DND-41 (cell line): ENCODE measurements around the gene TAAR8.
"Not testable (repeated sequence)": the region's sequence is repeated elsewhere in the genome, so short reads cannot be mapped to it uniquely, and the experiment has no call there.

ENCODE experiments used
- ATAC-seq: fragments of 200-7000 bp; cut with Tn5 transposase; 3 replicates; pipeline ENCODE4 v1.9.1; 2021; ENCODE audit warnings: low read depth; ENCODE audit not compliant: insufficient read depth
- DNase-seq: peaks from one replicate; pipeline ENCODE4 v3.0.0-alpha.2; 2020
- H2AFZ ChIP-seq: 2 replicates; pipeline ENCODE4 v1.6.0; 2012; ENCODE audit warnings: low read depth, low read length
- H3K27ac ChIP-seq: 2 replicates; pipeline ENCODE4 v1.5.1; 2012; ENCODE audit warnings: low read length, inconsistent platforms
- H3K27me3 ChIP-seq: fragments of 200-600 bp; sonication (generic); 2 replicates; pipeline ENCODE4 v1.6.0; 2012; ENCODE audit warnings: low read length, mild to moderate bottlenecking, inconsistent platforms; ENCODE audit not compliant: insufficient read depth, poor library complexity
- H3K36me3 ChIP-seq: 2 replicates; pipeline ENCODE4 v1.5.1; 2012; ENCODE audit warnings: low read length, inconsistent platforms; ENCODE audit not compliant: insufficient read depth
- H3K4me1 ChIP-seq: 2 replicates; pipeline ENCODE4 v1.5.1; 2012; ENCODE audit warnings: mild to moderate bottlenecking, low read length; ENCODE audit not compliant: insufficient read depth
- H3K4me2 ChIP-seq: 2 replicates; pipeline ENCODE4 v1.6.0; 2012; ENCODE audit warnings: mild to moderate bottlenecking, moderate library complexity, low read length, inconsistent platforms; ENCODE audit not compliant: insufficient read depth
- H3K4me3 ChIP-seq, 2 experiments: fragments of 200-600 bp in 1 of 2; shearing (Covaris generic) in 1 of 2; 2 replicates each; pipeline ENCODE4 v1.5.1; 2012 to 2016; ENCODE audit warnings: inconsistent platforms in 2 of 2, low read length in 2 of 2, mild to moderate bottlenecking in 2 of 2, low read depth in 1 of 2, moderate library complexity in 1 of 2
- H3K79me2 ChIP-seq: 2 replicates; pipeline ENCODE4 v1.6.0; 2012; ENCODE audit warnings: low read length, inconsistent platforms; ENCODE audit not compliant: insufficient read depth
- H3K9ac ChIP-seq: 2 replicates; pipeline ENCODE4 v1.6.0; 2012; ENCODE audit warnings: low read depth, mild to moderate bottlenecking, inconsistent platforms, low read length, moderate library complexity
- H3K9me3 ChIP-seq: 2 replicates; pipeline ENCODE4 v1.5.1; 2012; ENCODE audit warnings: low read length, moderate library complexity, mild to moderate bottlenecking, inconsistent platforms; ENCODE audit not compliant: insufficient read depth, severe bottlenecking
- H4K20me1 ChIP-seq: 2 replicates; pipeline ENCODE4 v1.6.0; 2012; ENCODE audit warnings: low read length; ENCODE audit not compliant: insufficient read depth
- EZH2 ChIP-seq: IDR thresholded peaks from 3 replicates; pipeline ENCODE4 v1.6.1; 2012; ENCODE audit warnings: borderline replicate concordance, low read depth, mild to moderate bottlenecking, moderate library complexity, low read length, inconsistent platforms; ENCODE audit not compliant: severe bottlenecking
- TF ChIP-seq, protein P1 (sequence below): IDR thresholded peaks from 2 replicates; pipeline ENCODE4 v1.5.1; 2012; ENCODE audit warnings: borderline replicate concordance, low read length, moderate library complexity, mild to moderate bottlenecking; ENCODE audit not compliant: poor library complexity, severe bottlenecking; ENCODE audit errors: extremely low read depth

TAAR8 gene

DNA sequence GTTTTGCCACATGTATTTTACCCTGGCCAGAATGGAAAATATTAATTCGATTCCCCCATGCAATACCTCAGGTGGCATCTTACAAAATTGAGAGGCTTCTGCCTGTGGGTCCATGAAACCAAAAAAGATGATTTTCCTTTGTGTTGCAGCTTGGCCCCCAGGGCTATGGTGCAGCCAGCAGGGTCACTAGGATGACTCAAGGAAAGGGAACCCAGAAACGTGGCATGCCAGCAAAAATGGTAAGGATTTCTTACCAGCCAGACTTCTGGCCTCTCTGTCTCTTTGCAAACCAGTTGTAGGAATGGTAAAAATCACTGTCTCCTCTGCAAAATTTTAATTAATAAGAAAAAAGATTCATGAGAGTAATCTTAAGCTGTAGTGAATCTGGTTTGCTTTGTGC, 26.0 kb upstream of the TAAR8 start:
- H3K4me2 ChIP-seq, result no peak overlapping the region
- peaks cover 3% of the 10 kb centered on the region for H3K27me3 ChIP-seq
- H3K27ac ChIP-seq, result no peak overlapping the region
- no peaks in the 10 kb centered on the region for H4K20me1 ChIP-seq
- H3K9me3 ChIP-seq, result no peaks in the 10 kb centered on the region
- no peak for ATAC-seq
- no peak overlapping the region for H2AFZ ChIP-seq
- no peak overlapping the region for H3K4me3 ChIP-seq
- H3K79me2 ChIP-seq, result no peaks in the 10 kb centered on the region
- no peak for DNase-seq
- H3K36me3 ChIP-seq, result no peaks in the 10 kb centered on the region
- no peak overlapping the region for H3K9ac ChIP-seq
- no peaks in the 10 kb centered on the region for H3K4me1 ChIP-seq
- TF ChIP-seq, protein P1, sequence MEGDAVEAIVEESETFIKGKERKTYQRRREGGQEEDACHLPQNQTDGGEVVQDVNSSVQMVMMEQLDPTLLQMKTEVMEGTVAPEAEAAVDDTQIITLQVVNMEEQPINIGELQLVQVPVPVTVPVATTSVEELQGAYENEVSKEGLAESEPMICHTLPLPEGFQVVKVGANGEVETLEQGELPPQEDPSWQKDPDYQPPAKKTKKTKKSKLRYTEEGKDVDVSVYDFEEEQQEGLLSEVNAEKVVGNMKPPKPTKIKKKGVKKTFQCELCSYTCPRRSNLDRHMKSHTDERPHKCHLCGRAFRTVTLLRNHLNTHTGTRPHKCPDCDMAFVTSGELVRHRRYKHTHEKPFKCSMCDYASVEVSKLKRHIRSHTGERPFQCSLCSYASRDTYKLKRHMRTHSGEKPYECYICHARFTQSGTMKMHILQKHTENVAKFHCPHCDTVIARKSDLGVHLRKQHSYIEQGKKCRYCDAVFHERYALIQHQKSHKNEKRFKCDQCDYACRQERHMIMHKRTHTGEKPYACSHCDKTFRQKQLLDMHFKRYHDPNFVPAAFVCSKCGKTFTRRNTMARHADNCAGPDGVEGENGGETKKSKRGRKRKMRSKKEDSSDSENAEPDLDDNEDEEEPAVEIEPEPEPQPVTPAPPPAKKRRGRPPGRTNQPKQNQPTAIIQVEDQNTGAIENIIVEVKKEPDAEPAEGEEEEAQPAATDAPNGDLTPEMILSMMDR, result no peak
- no peak for TF ChIP-seq EZH2

DNA sequence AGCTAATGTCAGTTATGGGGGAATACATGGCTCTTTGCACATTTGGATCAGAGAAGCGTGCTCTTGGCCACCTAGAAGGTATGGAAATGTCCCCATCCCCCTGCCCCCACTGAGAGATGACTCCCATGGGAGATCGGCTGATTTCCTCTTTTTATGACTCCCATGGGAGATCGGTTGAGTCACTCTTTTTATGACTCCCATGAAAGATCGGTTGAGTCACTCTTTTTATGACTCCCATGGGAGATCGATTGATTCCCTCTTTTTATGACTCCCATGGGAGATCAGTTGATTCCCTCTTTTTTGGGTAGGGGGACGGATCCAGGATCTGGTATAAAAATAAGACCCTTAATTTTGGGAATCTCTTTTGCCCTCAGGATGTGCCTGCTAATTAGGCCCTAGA, 24.7 kb upstream of the TAAR8 start:
- Histone ChIP-seq H2AFZ (no peak overlapping the region), H3K4me3 (no peak overlapping the region), H3K27me3 (peaks cover 3% of the 10 kb centered on the region), H3K9ac (no peak overlapping the region), H3K4me1 (no peaks in the 10 kb centered on the region), H3K4me2 (no peak overlapping the region), H3K27ac (no peak overlapping the region), H3K9me3 (no peaks in the 10 kb centered on the region), H3K36me3 (no peaks in the 10 kb centered on the region), H3K79me2 (no peaks in the 10 kb centered on the region), H4K20me1 (no peaks in the 10 kb centered on the region)
- TF ChIP-seq EZH2, result no peak
- TF ChIP-seq, protein P1, result no peak
- DNase-seq, result no peak
- ATAC-seq, result no peak

DNA sequence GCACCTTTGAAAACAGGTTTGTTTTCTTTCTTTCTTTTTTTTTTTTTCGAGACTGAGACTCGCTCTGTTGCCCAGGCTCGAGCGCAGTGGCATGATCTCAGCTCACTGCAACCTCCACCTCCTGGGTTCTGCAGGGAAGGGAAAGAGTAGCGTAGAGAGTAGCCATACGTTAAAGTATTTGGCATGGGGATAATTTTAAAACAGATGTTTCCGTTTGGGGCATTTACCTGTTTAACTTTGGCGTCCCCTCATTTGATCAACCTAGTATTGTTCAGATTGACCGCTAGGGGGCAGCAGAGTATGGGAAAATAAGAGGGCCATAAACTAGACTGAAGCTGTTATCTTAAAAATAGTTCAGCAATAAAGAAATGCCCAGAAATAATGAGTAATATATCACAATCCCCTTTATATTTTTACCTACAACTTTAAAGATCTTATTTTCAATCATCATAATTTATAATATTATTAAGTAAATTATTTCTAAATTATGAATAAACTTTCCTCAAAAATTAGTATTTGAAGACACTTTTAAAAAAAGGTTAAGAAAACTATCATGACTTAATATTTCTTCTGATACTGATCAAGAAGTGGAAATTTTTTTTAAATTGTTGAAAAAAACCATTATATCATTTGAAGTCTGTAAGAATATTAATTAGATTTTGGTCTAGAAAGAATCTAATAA, 22.0 kb upstream of the TAAR8 start:
- peak; percentile 58 for DNase-seq
- no peaks in the 10 kb centered on the region for H3K36me3 ChIP-seq
- H3K9ac ChIP-seq, result no peak overlapping the region
- H3K27me3 ChIP-seq, result no peaks in the 10 kb centered on the region
- no peaks in the 10 kb centered on the region for H4K20me1 ChIP-seq
- no peak overlapping the region for H3K4me2 ChIP-seq
- TF ChIP-seq, protein P1, result peak; percentile 81
- no peak for TF ChIP-seq EZH2
- H3K4me1 ChIP-seq, result no peaks in the 10 kb centered on the region
- H2AFZ ChIP-seq, result no peak overlapping the region
- no peaks in the 10 kb centered on the region for H3K79me2 ChIP-seq
- no peaks in the 10 kb centered on the region for H3K9me3 ChIP-seq
- H3K27ac ChIP-seq, result no peak overlapping the region
- H3K4me3 ChIP-seq, result no peak overlapping the region
- ATAC-seq, result peak; percentile 91

DNA sequence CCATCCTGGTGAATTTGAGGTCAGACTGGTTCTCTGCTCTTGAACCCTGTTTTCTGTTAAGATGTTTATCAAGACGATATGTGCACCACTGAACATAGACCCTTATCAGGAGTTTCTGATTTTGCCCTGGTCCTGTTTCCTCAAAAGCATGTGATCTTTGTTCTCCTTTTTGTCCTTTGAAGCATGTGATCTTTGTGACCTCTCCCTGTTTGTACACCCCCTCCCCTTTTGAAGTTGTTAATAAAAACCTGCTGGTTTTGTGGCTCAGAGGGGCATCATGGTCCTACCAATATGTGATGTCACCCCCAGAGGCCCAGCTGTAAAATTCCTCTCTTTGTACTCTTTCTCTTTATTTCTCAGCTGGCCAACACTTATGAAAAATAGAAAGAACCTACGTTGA, 17.9 kb upstream of the TAAR8 start:
- H2AFZ ChIP-seq, H3K79me2 ChIP-seq, H3K4me3 ChIP-seq, H3K4me2 ChIP-seq, H3K36me3 ChIP-seq, H3K9me3 ChIP-seq, DNase-seq, H4K20me1 ChIP-seq, H3K9ac ChIP-seq, ATAC-seq, H3K27me3 ChIP-seq, H3K4me1 ChIP-seq, H3K27ac ChIP-seq: not testable (repeated sequence)
